K562 (cell line): ENCODE results near the gene PSD4. TPM values are rescaled to one million over a fixed set of nuclear protein-coding genes. Genes with fewer than 3 reads are reported as not detected.
A peak's percentile ranks its signal among the peaks of the same experiment; 100 is the strongest.

Experiments used
- ATAC-seq: fragments of 200-7000 bp; cut with Tn5 transposase; 3 replicates; pipeline ENCODE4 v1.9.1; 2020; ENCODE audit warnings: moderate library complexity
- BruUV-seq: library from RNA; stranded (reverse); fragments of 400-500 nt; replicated peaks from 2 replicates; lab custom pipeline; 2021; lab: Mats Ljungman, UMichigan
- CTCF ChIA-PET: fragments of 300-600 bp; formaldehyde crosslinking; extraction: SDS; loops from one replicate; lab custom pipeline; 2021; ENCODE audit warnings: low intra/inter-chr PET ratio; lab: Yijun Ruan, JAX
- POLR2A ChIA-PET: fragments of 300-600, 350-650 bp; sonication (Branson Sonifier 250); formaldehyde crosslinking; extraction: SDS; loops from one replicate; lab custom pipeline; 2021; ENCODE audit warnings: antibody characterized with exemption, inconsistent platforms; lab: Yijun Ruan, JAX
- DNase-seq, 4 experiments: peaks; one replicate each; pipeline versions ENCODE4 v3.0.0 to v3.0.0-alpha.2; 2011 to 2018; ENCODE audit warnings: low spot score in 3 of 4, mixed read lengths in 3 of 4; ENCODE audit errors: extremely low read depth in 1 of 4
- FAIRE-seq: peaks from 2 replicates; lab custom pipeline; 2011; peaks lifted over from hg19 to GRCh38; lab: Jason Lieb, UNC
- H2AFZ ChIP-seq: 2 replicates; pipeline ENCODE4 v1.6.0; 2011; ENCODE audit warnings: low read depth, low read length, control low read depth, inconsistent platforms
- H3K27ac ChIP-seq: fragments of 200-600 bp; 3 replicates; pipeline ENCODE4 v1.8.0; 2011; ENCODE audit warnings: low read depth, mild to moderate bottlenecking, control low read depth, inconsistent platforms, low read length, moderate library complexity, mixed read lengths; ENCODE audit errors: extremely low read depth
- H3K27me3 ChIP-seq, 2 experiments: fragments of 300-600 bp in 1 of 2; 2 replicates in 1 of 2; 3 replicates in 1 of 2; pipeline versions ENCODE4 v1.6.0 to v1.8.0; 2011; ENCODE audit warnings: inconsistent platforms in 2 of 2, low read length in 2 of 2, mild to moderate bottlenecking in 1 of 2, mixed read lengths in 1 of 2, moderate library complexity in 1 of 2; ENCODE audit not compliant: control insufficient read depth in 2 of 2, insufficient read depth in 2 of 2
- H3K36me3 ChIP-seq: fragments of 300-600 bp; 3 replicates; pipeline ENCODE4 v1.8.0; 2011; ENCODE audit warnings: mild to moderate bottlenecking, low read length, inconsistent platforms; ENCODE audit not compliant: control insufficient read depth, insufficient read depth
- H3K4me1 ChIP-seq, 2 experiments: fragments of 200-600 bp in 1 of 2; replicated peaks in 1 of 2; 2 replicates in 1 of 2; 3 replicates in 1 of 2; pipeline versions ENCODE4 v1.5.1 to v1.8.0; 2011; ENCODE audit warnings: inconsistent platforms in 2 of 2, low read length in 2 of 2, mild to moderate bottlenecking in 1 of 2, mixed read lengths in 1 of 2, moderate library complexity in 1 of 2; ENCODE audit not compliant: control insufficient read depth in 2 of 2, insufficient read depth in 2 of 2
- H3K4me2 ChIP-seq: 2 replicates; pipeline ENCODE4 v1.6.1; 2011; ENCODE audit warnings: low read length, control low read depth, inconsistent platforms, mixed read lengths; ENCODE audit not compliant: insufficient read depth
- H3K4me3 ChIP-seq: fragments of 200-600 bp; sonication (generic), shearing (Covaris generic); 2 replicates; pipeline ENCODE4 v1.5.1; 2016; ENCODE audit warnings: control low read depth, inconsistent platforms
- H3K79me2 ChIP-seq: fragments of 200-600 bp; 3 replicates; pipeline ENCODE4 v1.8.0; 2011; ENCODE audit warnings: low read length, inconsistent platforms; ENCODE audit not compliant: control insufficient read depth, insufficient read depth
- H3K9ac ChIP-seq, 2 experiments: 2 replicates each; pipeline versions ENCODE4 v1.6.0 to v1.6.1; 2011; ENCODE audit warnings: low read depth in 2 of 2, low read length in 2 of 2, control low read depth in 1 of 2, inconsistent platforms in 1 of 2, mild to moderate bottlenecking in 1 of 2, mixed read lengths in 1 of 2; ENCODE audit not compliant: insufficient read depth in 1 of 2
- H3K9me1 ChIP-seq: one replicate; pipeline ENCODE4 v1.6.0; 2011; ENCODE audit warnings: inconsistent platforms, mild to moderate bottlenecking, low read length, moderate library complexity; ENCODE audit not compliant: control insufficient read depth, insufficient read depth
- H3K9me3 ChIP-seq: replicated peaks from 2 replicates; pipeline ENCODE4 v1.5.1; 2011; ENCODE audit warnings: low read depth, low read length, inconsistent platforms; ENCODE audit not compliant: control insufficient read depth, insufficient read depth
- H4K20me1 ChIP-seq: replicated peaks from 2 replicates; pipeline ENCODE4 v1.6.1; 2011; ENCODE audit warnings: low read length, inconsistent platforms, mixed read lengths; ENCODE audit not compliant: control insufficient read depth, insufficient read depth
- BDP1 ChIP-seq: IDR thresholded peaks from 3 replicates; pipeline ENCODE4 v1.6.1; 2011; ENCODE audit not compliant: insufficient read length, insufficient read depth
- C11orf30 ChIP-seq: fragments of 450-650 bp; IDR thresholded peaks from 2 replicates; pipeline ENCODE4 v1.6.1; 2016; ENCODE audit warnings: low read depth, mild to moderate bottlenecking
- CHD7 ChIP-seq: fragments of 200-600 bp; sonication (generic); IDR thresholded peaks from one replicate; pipeline ENCODE4 v1.6.1; 2012; ENCODE audit warnings: mild to moderate bottlenecking, low read depth, low read length, inconsistent platforms
- GABPB2 ChIP-seq: fragments of 250-450 bp; sonication (Bioruptor Pico); conservative IDR thresholded peaks from 2 replicates; pipeline ENCODE4 v1.5.1; 2021; ENCODE audit warnings: mild to moderate bottlenecking
- MAX ChIP-seq: sonication (generic); formaldehyde crosslinking; IDR thresholded peaks from 2 replicates; pipeline ENCODE4 v1.9.0; 2022; ENCODE audit warnings: mild to moderate bottlenecking, missing genetic modification reagents
- PTBP1 ChIP-seq: fragments of 200-400 bp; formaldehyde crosslinking; IDR thresholded peaks from 2 replicates; pipeline ENCODE4 v1.6.1; 2017; ENCODE audit warnings: low read depth, low read length
- RFX1 ChIP-seq: fragments of 450-650 bp; IDR thresholded peaks from 2 replicates; pipeline ENCODE4 v1.6.1; 2016; ENCODE audit warnings: mild to moderate bottlenecking, moderate library complexity
- SRSF7 ChIP-seq: fragments of 200-400 bp; formaldehyde crosslinking; optimal IDR thresholded peaks from 2 replicates; pipeline ENCODE3; 2017; ENCODE audit warnings: mild to moderate bottlenecking, low read depth, low read length
- ZBED1 ChIP-seq: IDR thresholded peaks from 2 replicates; pipeline ENCODE4 v1.6.1; 2014
- ZNF12 ChIP-seq: sonication (generic); formaldehyde crosslinking; IDR thresholded peaks from 2 replicates; pipeline ENCODE4 v1.4.0; 2020; ENCODE audit warnings: mild to moderate bottlenecking, missing genetic modification reagents
- ZNF316 ChIP-seq: fragments of 450-650 bp; IDR thresholded peaks from 2 replicates; pipeline ENCODE4 v1.6.1; 2016
- WGBS: fragments of 100-300 bp; shearing (Covaris generic); methylation state at CpG from one replicate; pipeline ENCODE4 v1.1.6; 2016; ENCODE audit warnings: low coverage, mixed read lengths; ENCODE audit not compliant: insufficient coverage; ENCODE audit errors: missing lambda C conversion rate; 5-methylcytosine and 5-hydroxymethylcytosine counted together
- in situ Hi-C: fragments of 300-500 bp; cut with MboI; formaldehyde crosslinking; loops from 4 replicates; pipeline ENCODE4 v1.15.0; 2018; ENCODE audit warnings: inconsistent platforms, mixed read lengths
- intact Hi-C: fragments of 100-400 bp; cut with micrococcal nuclease; formaldehyde crosslinking; loops from 2 replicates; pipeline ENCODE4 v1.14.2; 2022
- polyA plus RNA-seq, 8 experiments: library from polyadenylated mRNA; depleted of rRNA in 4 of 8; stranded (reverse) in 5 of 8; unstranded in 3 of 8; fragments of >200 nt; fragmentation: Nextera tagmentation in 2 of 8; fragmentation: Illumina TruSeq in 1 of 8; extraction: Ambion mirVana in 2 of 8; extraction: Trizol in 1 of 8; gene quantifications; 2 replicates each; pipeline versions ENCODE4 v1.2.1 to v1.2.3, GENCODE V29; 2011 to 2014; ENCODE audit warnings: inconsistent platforms in 1 of 8, missing spikeins in 1 of 8
- total RNA-seq, 7 experiments: library from RNA; depleted of rRNA in 6 of 7; stranded (reverse); fragments of >200 nt in 6 of 7; fragmentation: Illumina TruSeq in 2 of 7; extraction: Trizol in 2 of 7; gene quantifications; 2 replicates each; pipeline versions ENCODE4 v1.2.1 to v1.2.3, GENCODE V29; 2011 to 2021; ENCODE audit warnings: low replicate concordance in 1 of 7

The PSD4 gene
- total and polyA plus RNA-seq, 9 of the 15 experiments (the other 6 are each of a cell fraction or from before 2014, with no cell fraction given): 0.46 to 54.0 (median 20.8) TPM

- POLR2A ChIA-PET: no interaction called here
- Histone ChIP-seq H3K27ac (no peak overlapping the region), H3K79me2 (no peaks in the 10 kb centered on the region), H3K4me2 (no peak overlapping the region), H3K4me3 (no peak overlapping the region), H3K9ac (no peak overlapping the region), H3K9me1 (no peaks in the 10 kb centered on the region), H2AFZ (no peak overlapping the region), H3K4me1 (peaks cover 0 to 3% of the 10 kb centered on the region in 2 experiments; a peak in 1 of 5 replicates), H3K9me3 (no peaks in the 10 kb centered on the region), H3K36me3 (no peaks in the 10 kb centered on the region), H3K27me3 (0 out of 5 replicates have a peak, but pooled peaks cover 0 to 4% of the 10 kb centered on the region in 2 experiments), H4K20me1 (no peaks in the 10 kb centered on the region)
- BruUV-seq: no TSS peak
- in situ Hi-C loops (no loop called here), intact Hi-C loops (loop anchor here (5.0 kb wide), 1 partner anchor 88 kb away; no protein-coding TSS in a partner anchor)
- ATAC-seq: no peak
- FAIRE-seq: no peak
- DNase-seq: no peak
- CTCF ChIA-PET: no interaction called here
- 22% methylated on average over 6 of the region's 12 CpGs for WGBS
- TF ChIP-seq C11orf30 (peak; percentile 14; the same call in 1 of the 2 replicates), ZBED1 (no peak), MAX (CRISPR knock-in tag) (no peak), PTBP1 (no peak), ZNF12 (CRISPR knock-in tag) (no peak), GABPB2 (CRISPR knock-in tag) (no peak), BDP1 (no peak), RFX1 (0 out of 2 replicates have a peak, but pooled peaks have one; percentile 9), SRSF7 (no peak), ZNF316 (peak; percentile 10; the same call in 1 of the 2 replicates), CHD7 (no peak)
Observed at GRCh38 chr2:113225263-113226259, 51.8 kb downstream of the PSD4 start.
